Measurements from ENCODE around the gene PPAN. TPM values are rescaled to one million over a fixed set of nuclear protein-coding genes. Genes with fewer than 3 reads are reported as not detected.
A peak's percentile ranks its signal among the peaks of the same experiment; 100 is the strongest.

The PPAN gene
- polyA plus RNA-seq, 3 donors: 7.2 to 26.2 (median 7.6) TPM

GRCh38 chr19:10091895-10092641 lies 14.1 kb upstream of the PPAN start:
- no peak for DNase-seq
- peaks cover 12% of the 10 kb centered on the region for H3K4me1 Mint-ChIP-seq
- no peaks in the 10 kb centered on the region for H3K27me3 ChIP-seq (ENCODE audit: control insufficient read depth in 2 of 2, insufficient read depth in 2 of 2, low read length in 2 of 2)
- peaks cover 37 to 45% of the 10 kb centered on the region in 2 donors for H3K36me3 Mint-ChIP-seq
- no peaks in the 10 kb centered on the region for H3K79me2 ChIP-seq (ENCODE audit: insufficient read depth, low read length)
- peaks cover 0 to 7% (median 0%) of the 10 kb centered on the region in 7 donors for H3K9me3 Mint-ChIP-seq
- H3K27me3 Mint-ChIP-seq (ENCODE audit: low read depth in 3 of 3): peaks cover 0 to 1% (median 1%) of the 10 kb centered on the region in 3 donors
- peaks cover 0 to 3% of the 10 kb centered on the region in 2 donors for H3K9me3 ChIP-seq (replicated peaks in 1 of 2; ENCODE audit: control insufficient read depth in 1 of 2, insufficient read depth in 1 of 2, low read length in 2 of 2)
- TF ChIP-seq CTCF (IDR thresholded peaks at IDR 0.05): no peak
- peaks cover 39 to 47% of the 10 kb centered on the region in 2 donors for H3K36me3 ChIP-seq (replicated peaks in 1 of 2; ENCODE audit: control insufficient read depth in 1 of 2, insufficient read depth in 2 of 2, low read length in 2 of 2)
- 93% methylated on average over 13 of the region's 13 CpGs for WGBS (ENCODE audit: insufficient coverage)
- no peak overlapping the region for H2AFZ ChIP-seq (ENCODE audit: insufficient read depth, low read depth, low read length, poor library complexity, severe bottlenecking)
- no peak overlapping the region for H3K4me3 Mint-ChIP-seq
- no peak overlapping the region for H3K4me3 ChIP-seq (replicated peaks in 1 of 3; ENCODE audit: low read depth in 2 of 3, low read length in 3 of 3)
- no peak overlapping the region for H3K27ac ChIP-seq (ENCODE audit: low read depth in 1 of 2, low read length in 2 of 2)
- H3K27ac Mint-ChIP-seq: peak overlapping the region in 3 of 7 donors; percentile 23 to 37 (median 35)
- H4K20me1 ChIP-seq (ENCODE audit: insufficient read depth, low read length): peaks cover 11% of the 10 kb centered on the region
- H3K4me2 ChIP-seq (replicated peaks; ENCODE audit: extremely low read depth, low read length, poor library complexity, severe bottlenecking): no peak overlapping the region
- H3K4me1 ChIP-seq (ENCODE audit: control insufficient read depth in 1 of 2, insufficient read depth in 2 of 2, low read length in 2 of 2): peaks cover 15 to 21% of the 10 kb centered on the region in 2 donors
- H3K9ac ChIP-seq (ENCODE audit: insufficient read depth, low read length, poor library complexity, severe bottlenecking): no peak overlapping the region
- intact Hi-C loops (cut with micrococcal nuclease): loop anchor here in 1 of 2 donors (10.0 kb wide), 1 partner anchor 647 kb away; no protein-coding TSS in a partner anchor

GRCh38 chr19:10092648-10093294 lies 13.4 kb upstream of the PPAN start:
- Mint-ChIP-seq H3K27ac (peak overlapping the region in 1 of 7 donors; percentile 31), H3K4me1 (peaks cover 8% of the 10 kb centered on the region), H3K4me3 (no peak overlapping the region), H3K36me3 (peaks cover 37 to 45% of the 10 kb centered on the region in 2 donors), H3K9me3 (peaks cover 0 to 7% (median 0%) of the 10 kb centered on the region in 7 donors), H3K27me3 (ENCODE audit: low read depth in 3 of 3) (peaks cover 0 to 1% (median 1%) of the 10 kb centered on the region in 3 donors)
- H3K9me3 ChIP-seq (replicated peaks in 1 of 2; ENCODE audit: control insufficient read depth in 1 of 2, insufficient read depth in 1 of 2, low read length in 2 of 2): peaks cover 0 to 3% of the 10 kb centered on the region in 2 donors
- no peak overlapping the region for H3K4me2 ChIP-seq (replicated peaks; ENCODE audit: extremely low read depth, low read length, poor library complexity, severe bottlenecking)
- H3K36me3 ChIP-seq (replicated peaks in 1 of 2; ENCODE audit: control insufficient read depth in 1 of 2, insufficient read depth in 2 of 2, low read length in 2 of 2): peaks cover 39 to 47% of the 10 kb centered on the region in 2 donors
- H3K27me3 ChIP-seq (ENCODE audit: control insufficient read depth in 2 of 2, insufficient read depth in 2 of 2, low read length in 2 of 2): no peaks in the 10 kb centered on the region
- H3K4me1 ChIP-seq (ENCODE audit: control insufficient read depth in 1 of 2, insufficient read depth in 2 of 2, low read length in 2 of 2): peaks cover 13 to 17% of the 10 kb centered on the region in 2 donors
- no peaks in the 10 kb centered on the region for H3K79me2 ChIP-seq (ENCODE audit: insufficient read depth, low read length)
- no peak overlapping the region for H2AFZ ChIP-seq (ENCODE audit: insufficient read depth, low read depth, low read length, poor library complexity, severe bottlenecking)
- H3K27ac ChIP-seq (ENCODE audit: low read depth in 1 of 2, low read length in 2 of 2): no peak overlapping the region
- DNase-seq: no peak
- intact Hi-C loops (cut with micrococcal nuclease): loop anchor here in 1 of 2 donors (10.0 kb wide), 1 partner anchor 648 kb away; no protein-coding TSS in a partner anchor
- no peak for TF ChIP-seq CTCF (IDR thresholded peaks at IDR 0.05)
- peaks cover 6% of the 10 kb centered on the region for H4K20me1 ChIP-seq (ENCODE audit: insufficient read depth, low read length)
- 95% methylated on average over 6 of the region's 9 CpGs for WGBS (ENCODE audit: insufficient coverage)
- no peak overlapping the region for H3K9ac ChIP-seq (ENCODE audit: insufficient read depth, low read length, poor library complexity, severe bottlenecking)
- no peak overlapping the region for H3K4me3 ChIP-seq (replicated peaks in 1 of 3; ENCODE audit: low read depth in 2 of 3, low read length in 3 of 3)
